ENCODE data around the gene LDB1.

Gene LDB1

GRCh38 chr10:102122450-102122849, 2.3 kb upstream of the LDB1 start:
- Histone ChIP-seq H3K4me3 (ENCODE audit: low read depth in 1 of 2, low read length in 1 of 2) (no peak overlapping the region), H3K27ac (no peak overlapping the region), H3K4me1 (ENCODE audit: control insufficient read depth in 1 of 2, insufficient read depth in 1 of 2, low read depth in 1 of 2, low read length in 1 of 2) (peaks cover 30 to 36% of the 10 kb centered on the region in 2 experiments), H3K36me3 (no peaks in the 10 kb centered on the region), H3K9me3 (no peaks in the 10 kb centered on the region), H3K27me3 (no peaks in the 10 kb centered on the region)
- TF ChIP-seq, protein P1, sequence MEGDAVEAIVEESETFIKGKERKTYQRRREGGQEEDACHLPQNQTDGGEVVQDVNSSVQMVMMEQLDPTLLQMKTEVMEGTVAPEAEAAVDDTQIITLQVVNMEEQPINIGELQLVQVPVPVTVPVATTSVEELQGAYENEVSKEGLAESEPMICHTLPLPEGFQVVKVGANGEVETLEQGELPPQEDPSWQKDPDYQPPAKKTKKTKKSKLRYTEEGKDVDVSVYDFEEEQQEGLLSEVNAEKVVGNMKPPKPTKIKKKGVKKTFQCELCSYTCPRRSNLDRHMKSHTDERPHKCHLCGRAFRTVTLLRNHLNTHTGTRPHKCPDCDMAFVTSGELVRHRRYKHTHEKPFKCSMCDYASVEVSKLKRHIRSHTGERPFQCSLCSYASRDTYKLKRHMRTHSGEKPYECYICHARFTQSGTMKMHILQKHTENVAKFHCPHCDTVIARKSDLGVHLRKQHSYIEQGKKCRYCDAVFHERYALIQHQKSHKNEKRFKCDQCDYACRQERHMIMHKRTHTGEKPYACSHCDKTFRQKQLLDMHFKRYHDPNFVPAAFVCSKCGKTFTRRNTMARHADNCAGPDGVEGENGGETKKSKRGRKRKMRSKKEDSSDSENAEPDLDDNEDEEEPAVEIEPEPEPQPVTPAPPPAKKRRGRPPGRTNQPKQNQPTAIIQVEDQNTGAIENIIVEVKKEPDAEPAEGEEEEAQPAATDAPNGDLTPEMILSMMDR (IDR thresholded peaks at IDR 0.05) = no peak

DNA sequence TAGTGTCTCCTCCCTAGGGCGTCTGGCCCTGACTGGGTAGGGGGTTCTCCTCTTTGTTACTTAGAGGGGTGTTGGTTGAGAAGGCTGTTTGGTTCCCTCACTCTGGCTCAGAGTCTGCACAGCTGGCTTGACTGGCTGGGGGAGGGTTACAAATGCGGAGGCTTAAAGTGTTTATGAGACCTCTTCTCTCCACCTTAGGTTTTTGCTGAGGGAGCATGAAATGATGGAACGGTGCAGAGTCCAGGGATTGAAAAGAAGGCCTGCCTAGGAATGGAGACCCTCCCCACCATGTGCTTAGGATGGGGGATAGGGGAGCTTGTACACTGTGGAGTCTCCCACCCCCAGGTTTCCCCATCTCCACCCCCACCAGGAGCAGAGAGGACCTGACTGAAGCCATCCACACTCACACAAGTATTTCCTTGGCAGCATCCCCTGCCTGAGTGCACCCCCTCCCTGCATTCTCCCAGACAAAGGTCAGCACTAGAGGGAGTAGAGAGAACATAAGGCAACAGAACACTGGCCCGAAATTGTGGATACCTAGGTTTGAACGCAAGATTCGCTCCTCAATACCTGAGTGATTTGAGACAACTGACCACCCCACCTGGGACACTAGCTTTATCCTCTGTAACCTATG, 1.7 kb upstream of the LDB1 start:
- peaks cover 36 to 42% of the 10 kb centered on the region in 2 experiments for H3K4me1 ChIP-seq (ENCODE audit: control insufficient read depth in 1 of 2, insufficient read depth in 1 of 2, low read depth in 1 of 2, low read length in 1 of 2)
- H3K27ac ChIP-seq = no peak overlapping the region
- H3K36me3 ChIP-seq = no peaks in the 10 kb centered on the region
- H3K27me3 ChIP-seq = no peaks in the 10 kb centered on the region
- TF ChIP-seq, protein P1 (IDR thresholded peaks at IDR 0.05) = no peak
- H3K9me3 ChIP-seq = no peaks in the 10 kb centered on the region
- no peak overlapping the region for H3K4me3 ChIP-seq (ENCODE audit: low read depth in 1 of 2, low read length in 1 of 2)

DNA sequence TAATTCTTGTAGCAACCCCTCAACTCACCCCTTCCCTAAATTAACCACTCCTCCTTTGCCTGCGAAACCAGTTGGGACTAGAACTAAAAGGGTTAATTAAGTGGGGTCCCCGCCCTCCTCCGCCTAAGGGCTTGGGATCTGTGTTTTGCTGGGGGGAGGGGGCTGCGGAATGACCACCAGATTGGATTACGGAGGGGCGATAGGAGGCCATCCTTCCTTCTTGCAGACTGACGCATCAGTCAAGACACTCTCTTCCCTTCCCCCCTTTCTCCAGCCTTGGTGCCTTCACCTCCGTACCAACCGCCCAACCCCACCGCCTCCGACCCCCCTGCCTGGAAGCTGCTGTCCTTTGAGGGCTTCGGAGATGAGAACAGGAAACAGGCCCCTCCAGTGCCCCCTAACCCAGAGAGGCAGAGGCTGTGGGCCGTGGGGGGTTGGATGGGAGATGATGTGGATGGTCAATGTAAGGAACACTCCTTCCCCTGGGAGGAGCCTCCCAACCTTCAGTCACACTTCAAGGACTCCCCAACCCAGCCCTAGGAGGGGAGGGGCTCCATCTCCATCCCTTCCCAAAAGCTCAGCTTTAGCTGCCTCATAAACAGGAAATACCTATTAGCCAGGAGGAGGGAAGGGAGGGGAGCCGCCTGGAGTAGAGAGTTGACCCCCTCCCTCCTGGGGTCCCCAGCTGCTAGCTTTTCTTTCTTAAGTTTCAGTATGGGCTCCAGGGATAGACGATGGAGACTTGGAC, 997 bp upstream of the LDB1 start:
- H3K27me3 ChIP-seq = no peaks in the 10 kb centered on the region
- peaks cover 43 to 49% of the 10 kb centered on the region in 2 experiments for H3K4me1 ChIP-seq (ENCODE audit: control insufficient read depth in 1 of 2, insufficient read depth in 1 of 2, low read depth in 1 of 2, low read length in 1 of 2)
- peak overlapping the region; percentile 98 for H3K27ac ChIP-seq
- TF ChIP-seq, protein P1 (IDR thresholded peaks at IDR 0.05) = no peak
- peak overlapping the region; percentile 86 to 91 for H3K4me3 ChIP-seq (ENCODE audit: low read depth in 1 of 2, low read length in 1 of 2)
- H3K36me3 ChIP-seq = no peaks in the 10 kb centered on the region
- H3K9me3 ChIP-seq = no peaks in the 10 kb centered on the region

- Histone ChIP-seq H3K27me3 (no peaks in the 10 kb centered on the region), H3K4me1 (ENCODE audit: control insufficient read depth in 1 of 2, insufficient read depth in 1 of 2, low read depth in 1 of 2, low read length in 1 of 2) (peaks cover 54 to 62% of the 10 kb centered on the region in 2 experiments), H3K36me3 (no peaks in the 10 kb centered on the region), H3K4me3 (ENCODE audit: low read depth in 1 of 2, low read length in 1 of 2) (peak overlapping the region; percentile 86 to 91), H3K27ac (peak overlapping the region; percentile 98), H3K9me3 (no peaks in the 10 kb centered on the region)
- TF ChIP-seq, protein P1 (IDR thresholded peaks at IDR 0.05) = no peak
Observed at GRCh38 chr10:102119417-102120141, 589 bp downstream of the LDB1 start.

DNA sequence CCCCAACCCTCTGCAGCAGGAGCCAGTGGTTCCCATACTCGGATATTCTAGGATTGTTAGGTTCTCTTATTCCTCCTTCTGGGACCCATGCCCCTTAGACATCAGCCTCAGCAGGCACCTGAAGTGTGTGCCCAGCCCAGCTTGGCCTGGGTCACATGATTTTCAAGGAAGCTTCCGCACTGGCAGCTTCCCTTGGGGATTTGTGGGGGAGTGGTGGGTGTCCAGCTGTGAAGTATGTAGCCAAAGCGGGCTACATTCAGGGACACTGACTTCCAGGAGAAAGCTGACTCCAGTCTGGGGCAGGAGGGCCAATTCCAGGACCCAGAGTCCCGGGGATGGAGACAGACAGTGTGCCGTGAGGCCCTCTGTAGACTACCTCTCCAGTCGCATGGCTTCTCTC, 1.3 kb downstream of the LDB1 start:
- TF ChIP-seq, protein P1 (IDR thresholded peaks at IDR 0.05) = no peak
- peak overlapping the region; percentile 86 to 91 for H3K4me3 ChIP-seq (ENCODE audit: low read depth in 1 of 2, low read length in 1 of 2)
- peak overlapping the region; percentile 98 for H3K27ac ChIP-seq
- peaks cover 58 to 65% of the 10 kb centered on the region in 2 experiments for H3K4me1 ChIP-seq (ENCODE audit: control insufficient read depth in 1 of 2, insufficient read depth in 1 of 2, low read depth in 1 of 2, low read length in 1 of 2)
- H3K27me3 ChIP-seq = no peaks in the 10 kb centered on the region
- no peaks in the 10 kb centered on the region for H3K9me3 ChIP-seq
- H3K36me3 ChIP-seq = no peaks in the 10 kb centered on the region
